HepG2 (cell line): ENCODE results near the gene ARF4. TPM values are rescaled to one million over a fixed set of nuclear protein-coding genes. Genes with fewer than 3 reads are reported as not detected.
A peak's percentile ranks its signal among the peaks of the same experiment; 100 is the strongest.
"Not testable (repeated sequence)": the region's sequence is repeated elsewhere in the genome, so short reads cannot be mapped to it uniquely, and the experiment has no call there.

Experiments used
- ATAC-seq: fragments of 200-7000 bp; cut with Tn5 transposase; 3 replicates; pipeline ENCODE4 v1.9.1; 2020; ENCODE audit warnings: mild to moderate bottlenecking, moderate library complexity
- BruUV-seq: library from RNA; stranded (reverse); fragments of 400-500 nt; replicated peaks from 2 replicates; lab custom pipeline; 2021; lab: Mats Ljungman, UMichigan
- CTCF ChIA-PET: fragments of 300-600 bp; formaldehyde crosslinking; extraction: SDS; loops from one replicate; lab custom pipeline; 2021; ENCODE audit warnings: low total read pairs, inconsistent platforms, low intra/inter-chr PET ratio; lab: Yijun Ruan, JAX
- POLR2A ChIA-PET: fragments of 350-600 bp; sonication (Branson Sonifier 250); formaldehyde crosslinking; loops from one replicate; lab custom pipeline; 2020; ENCODE audit warnings: antibody characterized with exemption, inconsistent platforms; lab: Yijun Ruan, JAX
- DNase-seq: peaks from one replicate; pipeline ENCODE4 v3.0.0-alpha.2; 2015; ENCODE audit warnings: low spot score
- FAIRE-seq: peaks from 3 replicates; lab custom pipeline; 2011; peaks lifted over from hg19 to GRCh38; lab: Jason Lieb, UNC
- H2AFZ ChIP-seq: one replicate; pipeline ENCODE4 v1.6.1; 2011; ENCODE audit warnings: low read length, inconsistent platforms
- H3K27ac ChIP-seq: fragments of 300-600 bp; 3 replicates; pipeline ENCODE4 v1.8.0; 2011; ENCODE audit warnings: mixed run types, mild to moderate bottlenecking, mixed read lengths, low read length, inconsistent platforms; ENCODE audit not compliant: insufficient read depth; ENCODE audit errors: extremely low read length
- H3K27me3 ChIP-seq, 2 experiments: fragments of 200-600 bp in 1 of 2; 2 replicates in 1 of 2; 3 replicates in 1 of 2; pipeline versions ENCODE4 v1.6.0 to v1.8.0; 2011; ENCODE audit warnings: low read length in 2 of 2, mild to moderate bottlenecking in 2 of 2, moderate library complexity in 2 of 2, inconsistent platforms in 1 of 2; ENCODE audit not compliant: insufficient read depth in 2 of 2, control insufficient read depth in 1 of 2
- H3K36me3 ChIP-seq, 2 experiments: fragments of 200-600 bp in 1 of 2; replicated peaks in 1 of 2; 2 replicates in 1 of 2; 3 replicates in 1 of 2; pipeline versions ENCODE4 v1.5.1 to v1.8.0; 2011; ENCODE audit warnings: low read length in 2 of 2, inconsistent platforms in 1 of 2; ENCODE audit not compliant: insufficient read depth in 2 of 2, control insufficient read depth in 1 of 2
- H3K4me1 ChIP-seq: 2 replicates; pipeline ENCODE4 v1.5.1; 2012; ENCODE audit warnings: low read length, inconsistent platforms; ENCODE audit not compliant: insufficient read depth
- H3K4me2 ChIP-seq: 2 replicates; pipeline ENCODE4 v1.6.0; 2011; ENCODE audit warnings: low read depth, low read length, inconsistent platforms
- H3K4me3 ChIP-seq, 3 experiments: fragments of 200-600 bp in 1 of 3; sonication (generic), shearing (Covaris generic) in 1 of 3; replicated peaks in 1 of 3; 2 replicates each; pipeline ENCODE4 v1.5.1; 2011 to 2016; ENCODE audit warnings: low read length in 3 of 3, inconsistent platforms in 2 of 3, low read depth in 2 of 3, mild to moderate bottlenecking in 2 of 3, control low read depth in 1 of 3, mixed read lengths in 1 of 3; ENCODE audit not compliant: insufficient read depth in 1 of 3
- H3K79me2 ChIP-seq: one replicate; pipeline ENCODE4 v1.6.1; 2011; ENCODE audit warnings: low read length, inconsistent platforms; ENCODE audit not compliant: insufficient read depth
- H3K9ac ChIP-seq: 2 replicates; pipeline ENCODE4 v1.6.0; 2011; ENCODE audit warnings: mild to moderate bottlenecking, low read depth, low read length, inconsistent platforms; ENCODE audit not compliant: insufficient read depth
- H3K9me3 ChIP-seq: 2 replicates; pipeline ENCODE4 v1.5.1; 2012; ENCODE audit warnings: mild to moderate bottlenecking, low read length
- H4K20me1 ChIP-seq: 2 replicates; pipeline ENCODE4 v1.6.0; 2011; ENCODE audit warnings: inconsistent platforms, mild to moderate bottlenecking, low read length, moderate library complexity; ENCODE audit not compliant: insufficient read depth
- CEBPB ChIP-seq: IDR thresholded peaks from 2 replicates; pipeline ENCODE4 v1.6.1; 2011; ENCODE audit warnings: low read depth, low read length, improper control_type of control experiment, borderline replicate concordance
- EHMT2 ChIP-seq: fragments of 200-600 bp; sonication (generic); IDR thresholded peaks from 2 replicates; pipeline ENCODE4 v1.7.0; 2017; ENCODE audit warnings: antibody characterized with exemption, low read depth, low read length, borderline replicate concordance
- IRX3 ChIP-seq: sonication (generic); formaldehyde crosslinking; IDR thresholded peaks from 2 replicates; pipeline ENCODE4 v1.8.1; 2023; ENCODE audit warnings: mild to moderate bottlenecking, low read depth, missing genetic modification reagents, borderline replicate concordance
- ZNF564 ChIP-seq: sonication (generic); formaldehyde crosslinking; IDR thresholded peaks from 2 replicates; pipeline ENCODE4 v1.8.1; 2023; ENCODE audit warnings: mild to moderate bottlenecking, missing genetic modification reagents
- WGBS: methylation state at CpG from one replicate; pipeline ENCODE4 v1.1.6; 2017; ENCODE audit warnings: low lambda C conversion rate; 5-methylcytosine and 5-hydroxymethylcytosine counted together
- in situ Hi-C: cut with HindIII; loops from 2 replicates; pipeline ENCODE4 v1.10.0; 2017; ENCODE audit warnings: low pct_unique_long_range_greater_than_20kb; ENCODE audit not compliant: extremely low pct_ligation_motif_present
- intact Hi-C: fragments of 100-400 bp; cut with micrococcal nuclease; formaldehyde crosslinking; loops from one replicate; pipeline ENCODE4 v1.10.0; 2022; ENCODE audit not compliant: unreplicated experiment
- polyA plus RNA-seq, 8 experiments: library from polyadenylated mRNA; depleted of rRNA in 3 of 8; stranded (reverse) in 7 of 8; unstranded in 1 of 8; fragments of >200 nt; fragmentation: Illumina TruSeq in 4 of 8; extraction: Trizol in 4 of 8; gene quantifications; 2 replicates each; pipeline versions ENCODE4 v1.2.1 to v1.2.3, GENCODE V29; 2011 to 2016; ENCODE audit warnings: low read depth in 4 of 8, missing spikeins in 1 of 8, mixed read lengths in 1 of 8; ENCODE audit not compliant: insufficient read depth in 1 of 8
- total RNA-seq, 5 experiments: library from RNA; depleted of rRNA; stranded (reverse); fragments of >200 nt; fragmentation: Illumina TruSeq; extraction: Trizol; gene quantifications; 2 replicates each; pipeline ENCODE4 v1.2.3, GENCODE V29; 2016; ENCODE audit warnings: low read depth in 1 of 5

The ARF4 gene
- total and polyA plus RNA-seq, 2 of the 13 experiments (the other 11 are each of a cell fraction or from before 2014, with no cell fraction given): 184 to 250 TPM

DNA sequence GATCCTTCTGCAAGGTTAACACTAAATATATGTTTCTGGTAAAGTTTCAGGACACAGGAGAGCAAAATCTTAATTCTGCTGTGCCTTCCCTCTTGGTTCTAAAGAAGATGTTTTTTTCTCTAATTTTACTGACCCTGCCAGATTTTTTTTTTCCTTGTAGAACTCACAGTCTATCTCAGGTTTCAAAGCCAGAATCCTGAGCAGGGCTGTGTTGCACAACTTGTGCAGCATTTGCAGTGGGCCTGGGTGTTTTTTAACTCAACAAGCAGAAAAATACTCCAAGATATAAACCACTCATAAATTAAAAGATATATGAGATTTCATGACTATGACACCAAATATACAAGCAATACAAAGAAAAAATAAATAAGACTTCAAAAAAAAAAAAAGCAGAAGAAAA, 40.2 kb upstream of the ARF4 start:
- no peak overlapping the region for H3K4me2 ChIP-seq
- no TSS peak for BruUV-seq
- H3K9me3 ChIP-seq: no peaks in the 10 kb centered on the region
- H3K79me2 ChIP-seq: no peaks in the 10 kb centered on the region
- in situ Hi-C loops: no loop called here
- no peak for FAIRE-seq
- H3K9ac ChIP-seq: no peak overlapping the region
- peaks cover 1 to 34% of the 10 kb centered on the region in 2 experiments; a peak in 4 of 5 replicates for H3K36me3 ChIP-seq
- DNase-seq: no peak
- H3K27me3 ChIP-seq: no peaks in the 10 kb centered on the region
- intact Hi-C loops: no loop called here
- POLR2A ChIA-PET: no interaction called here
- H3K4me3 ChIP-seq: no peak overlapping the region
- TF ChIP-seq EHMT2: no peak
- TF ChIP-seq IRX3: no peak
- no peak for TF ChIP-seq ZNF564
- TF ChIP-seq, all 625 proteins: peak for 0
- H2AFZ ChIP-seq: no peak overlapping the region
- no peaks in the 10 kb centered on the region for H3K4me1 ChIP-seq
- ATAC-seq: no peak
- CTCF ChIA-PET: no interaction called here
- H3K27ac ChIP-seq: no peak overlapping the region
- H4K20me1 ChIP-seq: no peaks in the 10 kb centered on the region

DNA sequence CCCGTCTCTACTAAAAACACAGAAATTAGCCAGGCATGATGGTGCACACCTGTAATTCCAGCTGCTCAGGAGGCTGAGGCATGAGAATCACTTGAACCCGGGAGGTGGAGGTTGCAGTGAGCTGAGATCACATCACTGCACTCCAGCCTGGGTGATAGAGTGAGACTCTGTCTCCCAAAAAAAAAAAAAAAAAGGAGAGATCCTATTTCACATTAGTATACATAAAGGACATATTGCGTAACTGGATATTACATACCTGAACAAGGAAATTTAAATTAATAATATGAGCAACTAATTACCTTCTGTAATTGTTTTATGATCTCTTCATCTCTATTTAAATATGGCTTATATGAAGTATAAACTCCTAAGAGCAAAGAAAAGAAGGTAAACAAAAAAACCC, 37.1 kb upstream of the ARF4 start:
- H4K20me1 ChIP-seq, FAIRE-seq, BruUV-seq, H3K79me2 ChIP-seq, H2AFZ ChIP-seq, H3K9ac ChIP-seq, H3K4me1 ChIP-seq, DNase-seq, H3K27ac ChIP-seq, H3K27me3 ChIP-seq, intact Hi-C loops, H3K4me3 ChIP-seq, H3K4me2 ChIP-seq, ATAC-seq, in situ Hi-C loops, H3K9me3 ChIP-seq, POLR2A ChIA-PET, CTCF ChIA-PET: not testable (repeated sequence)
- peaks cover 4 to 36% of the 10 kb centered on the region in 2 experiments; a peak in 4 of 5 replicates for H3K36me3 ChIP-seq
- TF ChIP-seq CEBPB: 0 out of 2 replicates have a peak, but pooled peaks have one; percentile 64
- over 99% methylated on average over 3 of the region's 3 CpGs for WGBS
